ENCODE measurements around the gene JUN.
A peak's percentile ranks its signal among the peaks of the same experiment; 100 is the strongest.

Gene JUN

DNA sequence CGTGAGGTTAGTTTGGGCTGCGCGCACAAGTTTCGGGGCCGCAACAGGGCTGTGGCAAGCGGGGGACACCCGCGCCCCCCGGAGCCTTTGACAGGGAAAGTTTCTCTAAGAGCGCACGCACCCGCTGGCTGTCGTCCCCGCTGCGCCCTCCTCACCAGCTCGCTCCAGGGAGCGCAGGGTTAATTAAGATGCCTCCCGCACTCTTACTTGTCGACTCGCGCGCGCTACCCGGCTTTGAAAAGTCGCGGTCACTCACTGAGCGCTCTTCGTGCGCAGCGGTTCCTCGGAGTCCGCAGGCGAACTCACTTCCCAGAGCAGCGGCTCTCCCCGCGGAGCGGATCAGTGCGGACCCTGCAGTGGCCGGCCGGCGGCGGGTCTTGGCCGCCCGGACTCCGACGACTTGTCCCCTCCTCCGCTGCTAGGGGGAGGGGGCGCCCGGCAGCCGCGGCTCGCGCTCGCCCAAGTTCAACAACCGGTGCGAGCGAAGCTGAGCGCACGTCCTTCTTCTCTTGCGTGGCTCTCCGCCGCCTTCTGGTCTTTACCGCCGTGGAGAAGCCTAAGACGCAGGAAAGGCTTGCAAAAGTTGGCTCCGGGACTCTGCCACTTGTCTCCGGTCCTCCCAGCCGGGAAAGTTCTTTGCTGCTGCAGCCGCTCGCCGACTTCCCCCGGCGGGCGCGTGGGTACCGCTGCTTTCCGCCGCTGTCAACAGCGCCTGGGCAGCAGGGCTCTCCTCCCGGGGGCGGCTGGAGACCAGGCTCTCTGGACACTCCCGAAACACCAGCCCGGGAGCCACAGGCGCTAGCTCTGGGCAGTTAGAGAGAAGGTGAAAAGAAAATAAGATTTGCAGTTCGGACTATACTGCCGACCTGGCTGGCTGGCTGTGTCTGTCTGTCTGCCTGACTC lies 506 bp downstream of the JUN start:
- peak; percentile 40 for DNase-seq (ENCODE audit: low spot score)

DNA sequence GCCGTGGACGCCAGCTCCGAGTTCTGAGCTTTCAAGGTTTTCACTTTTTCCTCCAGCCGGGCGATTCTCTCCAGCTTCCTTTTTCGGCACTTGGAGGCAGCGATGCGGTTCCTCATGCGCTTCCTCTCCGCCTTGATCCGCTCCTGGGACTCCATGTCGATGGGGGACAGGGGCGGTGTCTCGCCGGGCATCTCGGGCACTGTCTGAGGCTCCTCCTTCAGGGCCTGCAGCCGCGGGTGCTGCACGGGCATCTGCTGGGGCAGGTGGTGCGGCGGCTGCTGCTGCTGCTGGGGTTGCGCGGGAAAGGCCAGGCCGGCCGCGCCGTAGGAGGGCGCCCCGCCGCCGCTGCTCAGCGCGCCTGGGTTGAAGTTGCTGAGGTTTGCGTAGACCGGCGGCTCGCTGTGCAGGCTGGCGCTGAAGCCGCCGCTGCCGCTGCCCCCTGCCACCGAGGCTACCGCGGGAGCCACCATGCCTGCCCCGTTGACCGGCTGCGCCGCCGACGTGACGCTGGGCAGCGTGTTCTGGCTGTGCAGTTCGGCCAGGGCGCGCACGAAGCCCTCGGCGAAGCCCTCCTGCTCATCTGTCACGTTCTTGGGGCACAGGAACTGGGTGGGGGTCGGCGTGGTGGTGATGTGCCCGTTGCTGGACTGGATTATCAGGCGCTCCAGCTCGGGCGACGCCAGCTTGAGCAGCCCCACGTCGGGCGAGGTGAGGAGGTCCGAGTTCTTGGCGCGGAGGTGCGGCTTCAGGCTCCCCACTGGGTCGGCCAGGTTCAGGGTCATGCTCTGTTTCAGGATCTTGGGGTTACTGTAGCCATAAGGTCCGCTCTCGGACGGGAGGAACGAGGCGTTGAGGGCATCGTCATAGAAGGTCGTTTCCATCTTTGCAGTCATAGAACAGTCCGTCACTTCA lies 1.4 kb downstream of the JUN start:
- DNase-seq (ENCODE audit: low spot score) = peak; percentile 56

DNA sequence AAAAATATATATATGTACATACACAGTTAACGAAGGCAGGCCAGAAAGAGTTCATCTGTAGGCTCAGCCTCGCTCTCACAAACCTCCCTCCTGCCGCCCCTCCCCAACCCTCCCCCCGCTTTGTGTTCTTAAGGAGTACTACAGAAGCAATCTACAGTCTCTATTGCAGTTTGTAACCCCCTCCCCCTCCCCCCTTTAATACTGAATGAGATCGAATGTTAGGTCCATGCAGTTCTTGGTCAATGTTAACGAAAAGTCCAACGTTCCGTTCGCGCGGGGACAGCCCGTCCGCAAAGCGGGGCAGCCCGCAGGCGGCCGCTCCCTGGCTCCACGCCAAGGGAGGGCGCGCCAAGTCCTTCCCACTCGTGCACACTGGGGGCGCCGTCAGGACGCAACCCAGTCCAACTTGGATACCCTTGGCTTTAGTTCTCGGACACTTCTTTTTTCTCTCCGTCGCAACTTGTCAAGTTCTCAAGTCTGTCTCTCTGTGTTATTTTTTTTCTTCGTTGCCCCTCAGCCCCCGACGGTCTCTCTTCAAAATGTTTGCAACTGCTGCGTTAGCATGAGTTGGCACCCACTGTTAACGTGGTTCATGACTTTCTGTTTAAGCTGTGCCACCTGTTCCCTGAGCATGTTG lies 2.2 kb downstream of the JUN start:
- DNase-seq (ENCODE audit: low spot score) = peak; percentile 25

DNA sequence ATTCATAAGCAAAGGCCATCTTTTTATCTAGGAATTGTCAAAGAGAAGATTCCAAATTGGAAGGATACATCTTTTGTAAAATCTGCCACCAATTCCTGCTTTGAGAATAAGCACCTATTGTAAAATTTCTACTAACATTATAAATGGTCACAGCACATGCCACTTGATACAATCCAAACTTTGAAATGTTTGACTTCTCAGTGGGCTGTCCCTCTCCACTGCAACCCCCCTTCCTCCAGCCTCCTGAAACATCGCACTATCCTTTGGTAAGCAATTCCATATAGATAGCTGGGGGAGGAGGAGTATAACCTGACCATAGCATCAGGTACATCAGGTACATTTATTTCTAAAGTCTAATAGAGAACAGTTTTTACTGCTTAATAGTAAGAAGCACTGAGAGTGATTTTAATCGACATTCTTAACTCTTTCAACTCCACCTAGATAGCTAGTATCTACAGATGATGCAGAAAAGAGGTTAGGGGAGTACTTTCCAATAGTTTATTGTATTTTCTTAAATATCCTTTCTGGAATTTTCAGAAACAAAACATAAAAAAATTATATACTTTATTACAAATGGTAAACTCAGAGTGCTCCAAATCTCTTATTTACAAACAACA lies 2.9 kb downstream of the JUN start:
- no peak for DNase-seq (ENCODE audit: low spot score)

DNA sequence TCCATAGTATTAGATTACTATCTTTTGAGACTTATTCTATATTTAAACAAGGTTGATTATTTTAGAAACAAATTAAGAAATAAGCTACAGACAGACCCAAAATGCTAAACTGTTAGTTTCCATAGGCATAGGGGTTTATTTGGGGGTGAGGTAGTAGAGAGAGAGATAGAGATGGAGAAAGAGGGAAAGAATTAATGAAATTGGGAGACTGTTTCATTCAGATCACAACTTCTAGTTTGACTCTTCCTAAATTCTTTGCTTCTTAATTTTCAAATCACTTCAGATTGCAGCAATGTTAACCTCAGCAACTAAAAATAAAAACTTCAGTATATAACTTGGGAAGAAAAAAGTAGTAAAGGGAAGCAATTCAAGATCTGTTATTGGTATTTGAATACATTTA lies 3.4 kb downstream of the JUN start:
- DNase-seq (ENCODE audit: low spot score) = no peak

DNA sequence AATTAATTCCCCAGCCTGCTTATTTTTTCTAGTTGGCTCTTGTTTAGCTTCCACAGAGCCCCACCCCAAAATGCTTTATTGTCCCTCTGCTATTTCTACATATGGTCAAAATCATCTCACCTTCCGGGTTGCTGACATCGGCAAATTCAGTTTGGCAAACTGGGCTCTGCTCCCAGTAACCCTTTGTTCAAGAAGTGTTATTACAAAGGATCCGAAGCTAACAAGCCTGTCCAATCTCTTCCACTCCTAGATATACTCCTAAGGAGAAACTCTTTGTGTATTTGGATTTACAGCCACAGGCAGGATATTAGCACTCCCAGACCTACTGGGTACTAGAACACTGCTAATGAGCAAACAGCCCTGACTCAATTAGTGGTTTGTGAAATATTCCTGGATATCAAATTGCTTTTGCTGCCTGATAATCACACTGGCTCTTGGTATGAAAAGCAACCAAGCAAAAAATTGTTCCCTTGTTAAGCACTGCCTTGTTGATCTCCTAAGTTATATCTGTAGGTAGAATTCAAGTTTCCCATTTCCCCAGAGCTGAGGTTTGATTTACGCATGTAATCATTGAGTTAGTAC lies 4.0 kb downstream of the JUN start:
- DNase-seq (ENCODE audit: low spot score) = no peak

DNA sequence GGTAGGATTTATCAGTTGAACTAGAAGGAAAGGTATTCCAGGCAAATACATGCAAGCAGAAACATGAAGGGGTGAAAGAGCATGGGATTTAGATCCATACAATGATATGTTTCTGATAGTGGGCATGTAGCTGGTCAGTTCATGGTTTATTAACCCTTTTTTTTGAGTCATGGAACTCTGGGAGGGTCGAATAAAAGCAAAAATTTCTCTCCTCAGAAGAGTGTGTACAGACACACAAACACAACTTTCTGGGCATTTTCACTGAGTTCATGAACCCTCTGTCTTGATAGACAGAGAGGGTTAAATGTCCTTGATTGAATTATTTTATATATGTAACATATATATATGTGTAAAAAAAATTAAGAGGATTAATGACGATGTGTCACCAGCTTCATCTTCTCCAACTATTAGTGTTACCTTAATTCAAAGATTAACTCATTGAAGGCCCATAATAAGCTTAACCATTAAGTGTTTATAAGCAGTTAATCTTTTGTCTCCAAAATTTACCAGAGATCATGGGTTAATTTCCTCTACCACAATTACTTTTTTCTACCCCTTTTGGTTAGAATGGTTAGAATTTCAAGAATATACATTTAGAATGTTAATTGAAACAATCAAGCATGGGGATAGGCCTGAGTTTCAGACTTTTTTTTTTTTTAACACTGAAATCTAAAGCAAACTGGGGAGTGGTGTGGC lies 4.6 kb downstream of the JUN start:
- no peak for DNase-seq (ENCODE audit: low spot score)

DNA sequence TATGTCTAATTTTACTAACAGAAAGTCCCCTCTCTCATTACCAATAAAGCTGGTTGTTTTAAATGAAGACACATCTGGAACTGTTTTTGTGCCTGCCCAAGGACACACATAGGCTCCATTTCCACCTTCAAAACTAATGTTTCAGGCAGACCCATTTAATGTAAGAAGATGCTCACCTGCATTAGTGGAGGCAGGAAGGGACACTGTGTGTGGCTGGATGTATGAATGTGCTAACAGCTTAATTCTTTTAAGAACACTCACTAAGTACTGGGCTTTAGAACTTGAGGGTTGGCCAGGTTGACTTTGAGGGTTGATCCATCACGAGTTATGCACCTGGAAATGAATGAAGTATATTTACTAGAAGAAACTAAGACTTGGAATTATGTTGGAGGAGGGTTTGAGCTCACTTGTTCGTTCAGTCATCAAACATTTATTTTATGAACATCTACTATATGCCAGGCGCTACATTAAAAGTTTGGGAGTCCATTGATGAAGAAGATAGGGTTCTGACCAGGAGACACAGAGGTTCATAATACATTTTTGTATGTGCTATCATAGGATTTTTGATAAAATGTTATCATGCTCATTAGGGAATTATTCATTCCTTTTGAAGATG lies 5.4 kb downstream of the JUN start:
- DNase-seq (ENCODE audit: low spot score) = no peak

DNA sequence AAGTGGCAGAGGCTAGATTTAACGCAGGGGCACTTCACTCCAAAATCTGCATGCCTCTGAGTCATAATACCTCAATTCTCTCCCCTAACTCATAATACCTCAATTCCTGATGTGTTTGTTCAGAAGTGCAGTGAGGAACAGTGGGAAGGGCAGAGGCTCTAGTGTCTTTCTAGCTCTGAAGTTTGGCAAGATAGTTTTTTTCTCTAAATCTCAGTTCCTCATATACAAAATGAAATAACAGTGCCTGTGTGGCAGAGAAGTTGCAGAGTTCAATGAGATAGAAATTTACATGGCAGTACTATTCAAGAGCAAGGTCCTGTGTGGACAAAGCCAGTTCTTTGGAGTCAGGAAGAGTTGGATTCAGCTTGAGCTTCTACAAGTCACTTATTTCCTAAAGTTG lies 9.8 kb downstream of the JUN start:
- DNase-seq (ENCODE audit: low spot score) = no peak

DNA sequence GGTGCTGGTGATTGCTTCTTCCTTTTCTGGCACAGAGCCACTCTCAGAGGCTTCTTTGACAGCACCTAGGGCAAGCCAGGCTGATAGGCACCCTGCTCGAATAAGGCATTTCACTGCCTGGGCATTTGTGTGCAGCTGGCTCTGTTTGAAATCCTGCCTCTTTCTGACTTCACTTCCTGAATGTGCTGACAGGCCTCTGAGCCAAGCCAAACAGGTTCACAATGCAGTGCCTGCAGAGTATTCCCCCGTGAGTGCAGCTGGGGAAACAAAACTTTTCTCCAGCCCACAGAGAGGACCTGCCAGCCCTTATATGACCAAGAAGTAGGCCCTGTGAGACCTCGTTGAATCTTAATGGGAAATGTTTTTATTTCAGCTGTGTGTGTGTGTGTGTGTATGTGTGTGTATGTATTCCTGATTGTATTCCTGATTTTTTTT lies 10.4 kb downstream of the JUN start:
- no peak for DNase-seq (ENCODE audit: low spot score)

DNA sequence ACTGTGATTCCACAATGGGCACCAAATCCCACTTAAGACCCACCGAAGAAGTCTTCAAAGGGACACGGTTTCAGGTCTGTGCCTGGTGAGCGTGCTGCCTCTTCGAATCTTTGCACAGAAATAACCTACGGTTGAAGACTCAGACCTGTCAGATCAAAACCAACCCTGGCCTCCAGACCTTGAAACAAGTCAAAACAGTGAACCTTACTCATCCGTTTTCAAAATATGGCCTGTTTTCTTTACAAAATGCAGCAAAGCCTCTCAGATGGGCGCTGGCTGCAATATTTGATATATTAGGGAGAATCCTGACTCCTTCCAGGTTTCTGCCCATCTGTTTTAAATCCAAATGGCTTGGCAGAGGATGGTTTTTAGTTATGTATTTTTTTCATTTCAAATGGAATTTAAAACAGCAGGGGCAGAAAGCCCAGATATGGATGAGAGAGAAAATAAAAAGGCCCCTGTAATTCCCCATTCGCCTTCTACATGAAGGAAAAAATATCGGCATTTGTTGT lies 14.0 kb downstream of the JUN start:
- no peak for DNase-seq (ENCODE audit: low spot score)

DNA sequence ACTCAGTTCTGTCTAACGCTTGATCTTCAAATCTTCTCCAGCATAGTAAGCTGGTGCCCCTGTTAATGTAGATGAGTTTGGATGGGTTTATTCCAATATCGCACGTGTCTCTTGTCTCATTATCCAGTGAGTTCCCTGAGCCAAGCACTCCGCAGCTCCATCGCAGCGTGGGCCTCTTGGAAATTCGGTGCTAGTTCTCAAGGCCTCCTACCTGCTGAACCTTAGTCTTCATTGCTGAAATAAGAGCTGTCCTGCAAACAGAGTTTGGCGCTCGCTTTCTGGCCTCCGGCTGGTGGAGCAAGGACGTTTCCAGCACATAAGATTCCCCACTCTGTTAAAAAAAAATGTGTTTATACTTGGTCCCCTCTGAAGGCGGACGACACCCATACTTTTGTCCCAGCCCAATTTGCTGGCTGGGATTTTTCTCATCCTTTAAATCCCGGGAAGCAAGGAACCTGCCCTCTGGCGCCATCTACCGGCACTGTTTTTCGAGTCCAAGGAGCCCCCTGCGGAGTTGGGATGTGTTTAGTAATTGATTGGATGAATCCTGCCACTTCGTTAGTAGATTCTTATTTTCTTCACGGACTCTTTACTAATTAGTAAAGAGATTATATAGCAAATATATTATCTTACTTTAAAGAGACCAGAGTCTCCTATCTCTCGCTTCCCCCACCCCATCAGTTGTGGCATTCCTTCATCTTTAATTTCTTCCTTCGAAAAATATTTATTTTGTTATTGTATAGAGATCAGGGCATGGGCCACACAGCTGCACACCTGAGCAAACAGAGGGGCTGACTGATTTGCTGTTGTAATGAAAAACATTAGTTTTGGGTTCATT lies 14.7 kb downstream of the JUN start:
- DNase-seq (ENCODE audit: low spot score) = peak; percentile 48

DNA sequence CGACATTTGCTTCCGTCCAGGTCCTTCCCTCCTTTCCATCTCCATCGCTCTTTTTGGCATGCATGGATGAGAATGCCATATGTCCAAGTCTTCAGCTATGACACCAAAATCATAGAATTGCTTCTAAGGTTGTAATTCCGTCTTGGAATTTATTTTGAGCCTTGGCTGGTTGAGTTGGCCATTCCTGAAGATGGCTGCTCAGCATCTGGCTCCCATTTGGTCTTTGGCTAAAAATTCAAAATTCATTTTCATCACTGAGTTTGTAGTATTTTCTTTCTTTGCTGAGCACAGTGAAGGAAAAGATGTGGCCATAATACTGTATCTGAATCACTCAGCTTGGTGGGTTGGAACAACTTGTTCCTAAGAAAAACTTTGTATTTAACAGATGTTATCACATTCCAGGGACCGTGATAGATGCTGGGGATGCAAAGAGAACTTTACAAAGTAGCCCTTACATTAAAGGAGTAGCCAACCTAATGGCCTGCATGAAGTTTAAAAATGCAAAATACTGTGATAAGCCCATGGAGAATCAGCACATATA lies 15.6 kb downstream of the JUN start:
- DNase-seq (ENCODE audit: low spot score) = no peak

DNA sequence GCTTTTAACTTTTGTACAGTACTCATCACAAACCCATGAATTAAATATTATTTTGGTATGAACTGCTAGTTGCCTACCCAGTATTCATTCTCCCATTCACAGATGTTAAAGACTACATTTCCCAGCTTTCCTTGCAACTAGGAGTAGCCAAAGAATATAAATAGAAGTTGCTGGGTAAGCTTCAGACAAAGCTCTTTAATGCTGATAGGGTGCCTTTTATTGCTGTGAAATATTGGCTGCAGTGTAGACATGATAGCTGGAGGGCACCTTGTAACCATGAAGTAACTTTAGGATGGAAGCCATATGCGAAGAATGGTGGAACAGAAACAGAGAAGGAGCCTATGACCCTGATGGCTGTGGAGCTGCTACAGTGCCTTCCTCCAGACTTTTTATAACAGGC lies 16.7 kb downstream of the JUN start:
- no peak for DNase-seq (ENCODE audit: low spot score)

DNA sequence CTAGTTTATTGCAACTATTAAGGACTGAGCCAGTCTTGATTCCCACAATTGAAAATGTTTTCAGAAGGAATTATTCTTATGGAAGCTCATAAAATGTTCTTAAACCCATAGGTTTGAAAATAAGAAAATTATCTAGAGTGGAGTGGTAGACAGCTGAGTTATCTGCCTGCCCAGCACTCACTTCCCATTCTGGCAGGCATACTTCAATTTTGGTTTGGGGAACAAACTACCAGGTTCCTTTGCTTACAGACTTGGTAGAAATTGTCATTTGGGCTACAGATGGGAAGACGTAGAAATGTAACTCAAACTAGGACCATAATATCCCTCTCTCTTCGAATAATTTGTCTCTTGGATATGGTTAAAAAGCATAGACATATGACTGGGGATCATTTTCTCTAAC lies 18.4 kb downstream of the JUN start:
- DNase-seq (ENCODE audit: low spot score) = no peak

DNA sequence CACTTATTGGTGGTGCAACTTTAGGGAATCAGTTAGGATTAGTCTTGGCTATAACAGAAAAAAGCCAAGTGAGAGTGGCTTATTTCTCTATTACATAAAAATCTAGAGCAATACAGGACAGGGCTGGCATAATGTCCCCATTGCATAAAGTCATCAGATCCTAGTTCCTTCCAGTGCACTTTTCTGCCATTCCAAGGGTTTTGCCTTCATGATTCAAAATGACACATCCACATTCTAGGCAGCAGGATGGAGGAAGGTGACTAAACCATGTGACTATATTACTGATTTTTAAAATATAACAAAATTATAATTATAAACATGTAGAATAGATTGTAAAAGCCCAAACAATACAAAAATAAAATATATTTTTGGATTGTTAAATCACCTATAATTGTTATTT lies 18.8 kb downstream of the JUN start:
- no peak for DNase-seq (ENCODE audit: low spot score)

DNA sequence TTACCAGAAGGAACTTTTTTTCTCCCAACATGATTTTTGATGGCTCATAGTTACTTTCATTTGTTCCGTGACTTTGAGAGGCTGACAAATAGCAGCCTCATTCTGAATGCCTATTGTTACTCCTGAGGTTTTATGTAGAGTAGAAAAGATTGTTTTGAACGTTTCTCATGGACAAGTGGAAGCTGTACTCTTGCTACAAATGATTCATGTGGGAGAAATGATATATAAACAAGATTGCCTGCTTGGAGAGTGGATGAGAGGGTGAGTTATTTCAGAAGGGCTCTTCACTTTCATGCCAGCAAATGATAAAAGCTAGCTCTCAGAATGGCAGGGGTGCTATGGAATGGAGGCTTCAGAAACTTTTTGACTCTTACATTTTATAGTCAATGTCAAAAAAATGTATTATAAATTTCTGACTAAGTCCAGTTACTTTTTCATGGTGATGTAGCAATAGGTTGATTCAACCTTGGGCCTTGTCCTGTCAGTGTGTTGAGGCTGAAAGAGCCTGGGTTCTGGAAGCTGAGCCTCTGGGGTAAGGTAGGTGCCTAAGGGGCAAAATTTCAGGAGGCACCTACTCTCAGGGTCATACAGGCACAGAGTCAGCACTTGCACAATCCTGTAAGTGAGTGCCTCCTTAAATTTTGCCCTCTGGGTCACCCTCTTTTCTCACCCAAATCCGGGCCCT lies 19.4 kb downstream of the JUN start:
- DNase-seq (ENCODE audit: low spot score) = no peak

DNA sequence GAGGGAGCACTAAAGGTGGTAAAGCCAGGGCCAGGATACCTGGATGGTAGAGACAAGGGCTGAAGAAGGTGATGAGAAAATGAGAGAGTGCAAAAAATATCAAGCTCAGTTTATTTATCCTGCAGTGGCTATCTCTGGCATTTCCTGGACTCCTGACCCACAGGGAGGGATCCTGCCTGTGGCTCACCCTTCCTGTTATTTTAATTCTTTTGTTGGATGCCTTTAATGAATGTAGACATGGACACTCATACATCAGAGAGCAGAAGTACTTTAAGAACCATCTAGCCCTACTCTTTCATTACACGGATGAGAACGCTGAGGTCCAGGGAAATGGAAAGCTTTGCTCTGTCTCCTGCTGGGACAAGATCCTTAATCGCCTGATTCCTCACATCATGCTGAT lies 20.6 kb downstream of the JUN start:
- DNase-seq (ENCODE audit: low spot score) = no peak

DNA sequence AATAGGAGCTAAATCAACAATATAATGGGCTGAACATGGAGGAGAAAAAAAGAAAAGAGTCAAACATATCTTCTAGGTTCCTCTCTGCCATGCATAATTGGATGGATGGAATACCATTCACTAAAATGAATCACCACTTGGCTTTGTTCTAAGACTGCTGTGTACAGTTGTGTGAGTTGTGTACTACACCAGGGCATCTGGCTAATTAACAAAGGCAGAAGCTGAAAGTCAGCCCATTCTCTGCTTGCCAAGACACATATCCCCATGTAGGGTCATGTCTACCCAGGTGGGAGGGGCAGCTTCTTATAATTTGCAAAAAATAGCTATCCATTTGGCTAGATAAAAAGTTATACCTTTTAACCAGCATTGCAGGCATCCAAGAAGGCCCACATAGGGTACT lies 21.0 kb downstream of the JUN start:
- no peak for DNase-seq (ENCODE audit: low spot score)

Measured in CD4-positive, alpha-beta T cell treated with Interleukin-2 at 100 ng/mL for 4 hours (primary cell).